Osteocyte (in vitro differentiated cells): ENCODE measurements around the gene RNF207. TPM values are rescaled to one million over a fixed set of nuclear protein-coding genes. Genes with fewer than 3 reads are reported as not detected.

Experiments
- DNase-seq: peaks from one replicate; pipeline ENCODE4 v3.0.0; 2021; ENCODE audit warnings: mixed read lengths; ENCODE audit not compliant: unreplicated experiment; ENCODE audit errors: extremely low spot score
- H3K27ac Mint-ChIP-seq: one replicate; pipeline ENCODE4 v1.8.0; 2021; ENCODE audit warnings: mild to moderate bottlenecking, mixed read lengths; ENCODE audit not compliant: unreplicated experiment
- H3K27me3 Mint-ChIP-seq: one replicate; pipeline ENCODE4 v1.8.0; 2021; ENCODE audit warnings: mixed read lengths; ENCODE audit not compliant: unreplicated experiment
- H3K36me3 Mint-ChIP-seq: one replicate; pipeline ENCODE4 v1.8.0; 2021; ENCODE audit warnings: mixed read lengths; ENCODE audit not compliant: unreplicated experiment
- H3K4me1 Mint-ChIP-seq: one replicate; pipeline ENCODE4 v1.8.0; 2021; ENCODE audit warnings: mixed read lengths; ENCODE audit not compliant: unreplicated experiment
- H3K4me3 Mint-ChIP-seq: one replicate; pipeline ENCODE4 v1.8.0; 2021; ENCODE audit warnings: mild to moderate bottlenecking, moderate library complexity, mixed read lengths; ENCODE audit not compliant: unreplicated experiment
- H3K9me3 Mint-ChIP-seq: one replicate; pipeline ENCODE4 v1.8.0; 2021; ENCODE audit warnings: mixed read lengths; ENCODE audit not compliant: unreplicated experiment
- total RNA-seq: library from RNA; stranded (reverse); gene quantifications from 2 replicates; pipeline ENCODE4 v1.2.1, GENCODE V29; 2021
- TF ChIP-seq, protein P1 (sequence below): fragments of 200-600 bp; sonication (generic); IDR thresholded peaks from 2 replicates; pipeline ENCODE4 v1.5.0; 2021; ENCODE audit warnings: antibody characterized with exemption, mild to moderate bottlenecking, moderate library complexity

The RNF207 gene
- total RNA-seq, 1 donor from 2014 or later = 12.4 TPM

- Mint-ChIP-seq H3K4me3 (no peak overlapping the region), H3K4me1 (peaks cover 2% of the 10 kb centered on the region), H3K9me3 (no peaks in the 10 kb centered on the region), H3K27me3 (peaks cover 22% of the 10 kb centered on the region), H3K36me3 (no peaks in the 10 kb centered on the region), H3K27ac (no peak overlapping the region)
- DNase-seq = no peak
- TF ChIP-seq, protein P1, sequence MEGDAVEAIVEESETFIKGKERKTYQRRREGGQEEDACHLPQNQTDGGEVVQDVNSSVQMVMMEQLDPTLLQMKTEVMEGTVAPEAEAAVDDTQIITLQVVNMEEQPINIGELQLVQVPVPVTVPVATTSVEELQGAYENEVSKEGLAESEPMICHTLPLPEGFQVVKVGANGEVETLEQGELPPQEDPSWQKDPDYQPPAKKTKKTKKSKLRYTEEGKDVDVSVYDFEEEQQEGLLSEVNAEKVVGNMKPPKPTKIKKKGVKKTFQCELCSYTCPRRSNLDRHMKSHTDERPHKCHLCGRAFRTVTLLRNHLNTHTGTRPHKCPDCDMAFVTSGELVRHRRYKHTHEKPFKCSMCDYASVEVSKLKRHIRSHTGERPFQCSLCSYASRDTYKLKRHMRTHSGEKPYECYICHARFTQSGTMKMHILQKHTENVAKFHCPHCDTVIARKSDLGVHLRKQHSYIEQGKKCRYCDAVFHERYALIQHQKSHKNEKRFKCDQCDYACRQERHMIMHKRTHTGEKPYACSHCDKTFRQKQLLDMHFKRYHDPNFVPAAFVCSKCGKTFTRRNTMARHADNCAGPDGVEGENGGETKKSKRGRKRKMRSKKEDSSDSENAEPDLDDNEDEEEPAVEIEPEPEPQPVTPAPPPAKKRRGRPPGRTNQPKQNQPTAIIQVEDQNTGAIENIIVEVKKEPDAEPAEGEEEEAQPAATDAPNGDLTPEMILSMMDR = no peak
These were observed 46.4 kb downstream of the RNF207 start for GRCh38 chr1:6252374-6252710.

- no peaks in the 10 kb centered on the region for H3K9me3 Mint-ChIP-seq
- no peaks in the 10 kb centered on the region for H3K36me3 Mint-ChIP-seq
- H3K4me1 Mint-ChIP-seq = peaks cover 2% of the 10 kb centered on the region
- H3K27me3 Mint-ChIP-seq = peaks cover 17% of the 10 kb centered on the region
- no peak for DNase-seq
- TF ChIP-seq, protein P1 = no peak
- H3K4me3 Mint-ChIP-seq = no peak overlapping the region
- no peak overlapping the region for H3K27ac Mint-ChIP-seq
These were observed 47.5 kb downstream of the RNF207 start for GRCh38 chr1:6253380-6253779.

GRCh38 chr1:6254691-6255090, 48.8 kb downstream of the RNF207 start:
- no peak for DNase-seq
- Mint-ChIP-seq H3K4me3 (no peak overlapping the region), H3K4me1 (peaks cover 2% of the 10 kb centered on the region), H3K36me3 (no peaks in the 10 kb centered on the region), H3K9me3 (no peaks in the 10 kb centered on the region), H3K27ac (no peak overlapping the region), H3K27me3 (peaks cover 13% of the 10 kb centered on the region)
- TF ChIP-seq, protein P1 = no peak

DNA sequence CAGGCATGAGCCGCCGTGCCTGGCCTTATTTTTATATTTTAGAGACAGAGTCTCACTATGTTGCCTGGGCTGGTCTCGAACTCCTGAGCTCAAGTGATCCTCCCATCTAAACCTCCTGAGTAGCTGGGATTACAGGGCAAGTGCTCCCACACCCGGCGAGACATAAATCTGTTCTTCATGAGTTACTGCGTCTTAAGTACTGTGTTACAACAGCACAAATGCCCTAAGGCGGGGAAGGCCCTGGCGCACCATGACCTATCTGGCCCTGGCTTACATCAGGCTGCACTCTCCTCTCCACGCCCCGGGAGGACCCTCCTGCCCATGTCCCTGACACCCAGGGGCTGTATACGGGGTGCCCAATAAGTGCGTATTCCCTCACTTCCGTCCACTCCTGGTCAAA, 50.7 kb downstream of the RNF207 start:
- H3K27me3 Mint-ChIP-seq = no peaks in the 10 kb centered on the region
- no peak for DNase-seq
- H3K36me3 Mint-ChIP-seq = no peaks in the 10 kb centered on the region
- no peaks in the 10 kb centered on the region for H3K9me3 Mint-ChIP-seq
- no peak overlapping the region for H3K27ac Mint-ChIP-seq
- H3K4me1 Mint-ChIP-seq = peaks cover 1% of the 10 kb centered on the region
- TF ChIP-seq, protein P1 = no peak
- no peak overlapping the region for H3K4me3 Mint-ChIP-seq

DNA sequence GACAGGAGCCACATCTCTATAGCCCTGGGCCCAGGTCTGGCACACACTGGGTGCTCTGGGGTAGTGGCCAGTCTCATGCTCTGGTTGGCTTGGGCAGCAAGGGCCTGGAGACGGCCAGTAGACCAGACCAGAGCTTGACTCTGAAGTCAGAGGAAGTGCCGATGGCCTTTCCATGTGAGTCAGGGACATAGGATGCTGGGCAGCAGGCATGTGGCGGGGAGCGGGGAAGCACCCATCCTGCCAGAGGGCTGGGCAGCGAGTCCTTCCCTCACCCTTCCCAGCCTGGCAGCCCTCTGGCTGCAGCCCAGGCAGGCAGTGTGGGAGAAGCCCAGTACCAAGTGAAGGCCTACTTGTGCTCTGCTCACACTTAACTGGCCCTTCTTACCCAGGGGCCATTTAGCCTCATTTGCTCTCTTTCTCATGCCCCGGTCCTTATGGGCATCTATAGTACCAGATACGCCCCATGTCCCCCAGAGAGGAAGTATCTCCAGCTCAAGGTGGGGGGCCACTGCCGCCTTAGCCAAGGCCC, 51.7 kb downstream of the RNF207 start:
- H3K4me1 Mint-ChIP-seq = peaks cover 3% of the 10 kb centered on the region
- H3K9me3 Mint-ChIP-seq = no peaks in the 10 kb centered on the region
- no peaks in the 10 kb centered on the region for H3K36me3 Mint-ChIP-seq
- no peak for DNase-seq
- no peak overlapping the region for H3K27ac Mint-ChIP-seq
- TF ChIP-seq, protein P1 = no peak
- H3K27me3 Mint-ChIP-seq = no peaks in the 10 kb centered on the region
- no peak overlapping the region for H3K4me3 Mint-ChIP-seq
